Left renal cortex interstitium (tissue), 4 donors: ENCODE measurements around the gene GUCY2C. TPM values are rescaled to one million over a fixed set of nuclear protein-coding genes. Genes with fewer than 3 reads are reported as not detected.

ENCODE experiments used
- DNase-seq, 4 donors: peaks; one replicate each; pipeline ENCODE4 v3.0.0-alpha.2; 2013; ENCODE audit warnings: low read depth in 4 of 4, low spot score in 2 of 4, missing footprints in 1 of 4
- polyA plus RNA-seq, 4 donors: library from polyadenylated mRNA; unstranded; fragments of 120-200 nt; gene quantifications; one replicate each; pipeline ENCODE4 v1.2.1, GENCODE V29; 2013; ENCODE audit not compliant: insufficient read length in 4 of 4

Gene GUCY2C
- polyA plus RNA-seq, 4 donors, result 0.43 to 0.65 (median 0.54) TPM

DNA sequence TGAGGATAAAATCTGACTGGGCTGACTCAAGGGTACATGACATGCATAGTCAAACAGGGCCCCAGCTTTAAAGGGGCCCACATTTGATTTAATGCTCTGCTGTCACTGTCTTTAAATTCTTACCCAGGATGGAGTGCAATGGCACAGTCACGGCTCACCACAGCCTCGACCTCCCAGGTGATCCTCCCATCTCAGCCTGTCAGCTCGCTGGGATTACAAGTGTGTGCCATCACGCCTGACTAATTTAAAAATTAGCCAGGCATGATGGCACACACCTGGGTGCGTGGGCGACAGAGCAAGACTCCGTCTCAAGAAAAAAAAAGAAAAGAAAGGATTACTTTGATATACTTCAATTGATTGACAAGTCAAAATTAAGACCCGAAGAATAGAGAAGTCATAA is 119.5 kb downstream of the GUCY2C start:
- no peak for DNase-seq

DNA sequence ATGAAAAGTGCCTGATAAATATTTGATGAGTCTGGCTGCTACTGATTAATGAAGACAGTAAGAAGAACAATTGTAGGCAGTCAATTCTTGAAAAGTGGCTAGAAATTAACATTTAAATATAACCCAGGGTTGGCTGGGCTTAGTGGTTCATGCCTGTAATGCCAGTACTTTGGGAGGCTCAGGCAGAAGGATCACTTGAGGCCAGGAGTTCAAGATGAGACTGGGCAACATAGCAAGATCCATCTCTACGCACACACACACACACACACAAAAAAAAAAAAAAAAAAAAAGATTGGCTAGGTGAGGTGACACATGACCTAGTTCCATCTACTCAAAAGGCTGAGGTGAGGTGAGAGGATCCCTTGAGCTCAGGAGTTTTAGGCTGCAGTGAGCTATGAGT is 120.8 kb downstream of the GUCY2C start:
- no peak for DNase-seq

- no peak for DNase-seq
These were observed 123.3 kb downstream of the GUCY2C start for GRCh38 chr12:14573118-14573517.

GRCh38 chr12:14572401-14572800 is 124.0 kb downstream of the GUCY2C start:
- no peak for DNase-seq

GRCh38 chr12:14571779-14572178 is 124.6 kb downstream of the GUCY2C start:
- DNase-seq, result no peak

- no peak for DNase-seq
These were observed 126.2 kb downstream of the GUCY2C start for GRCh38 chr12:14570231-14570630.

DNA sequence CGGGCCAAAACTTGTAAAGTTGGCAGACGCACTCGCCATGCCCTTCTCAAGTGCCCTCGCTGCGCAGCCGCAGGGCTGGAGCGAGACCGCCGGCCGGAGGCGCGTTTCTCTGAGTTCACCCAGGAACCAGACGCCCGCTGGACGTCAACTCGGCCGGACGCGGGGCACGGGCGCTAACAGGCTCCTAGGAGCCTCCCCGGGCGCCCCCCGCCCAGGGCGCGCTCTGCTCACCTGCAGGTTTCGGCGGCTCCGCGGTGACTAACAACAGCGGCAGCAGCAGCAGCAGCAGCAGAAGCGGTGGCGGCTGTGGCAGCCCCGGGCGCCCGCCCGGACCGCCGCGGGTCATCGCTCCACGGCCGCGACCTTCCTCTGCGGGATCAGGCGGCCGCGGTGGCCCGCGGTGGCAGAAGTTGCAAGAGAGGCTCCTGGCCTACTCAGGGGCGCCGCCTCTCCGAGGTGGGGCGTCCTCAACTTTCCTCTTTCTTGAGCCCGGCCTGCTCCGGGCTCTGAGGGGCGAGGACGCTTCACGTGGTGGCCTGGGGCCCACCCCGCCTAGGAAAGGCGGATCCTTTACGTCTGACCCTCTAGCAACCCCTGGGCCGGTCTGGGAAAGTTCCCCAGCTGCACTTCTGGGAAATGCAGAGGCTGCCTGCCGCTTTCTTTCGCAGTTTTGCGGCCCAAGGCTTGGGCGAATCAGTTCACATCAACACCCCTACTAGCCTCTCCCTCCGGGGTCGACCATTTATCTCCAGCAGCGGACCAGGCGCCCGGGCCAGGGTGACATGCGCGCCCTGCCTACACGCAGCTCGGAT is 128.8 kb downstream of the GUCY2C start, which contains the start of gene PLBD1:
TSS of gene PLBD1 (minus strand) at position 533 of the 812 bp plus-strand sequence. CDS start at position 346, 187 bp downstream.
- DNase-seq, result peak in 3 of 4 donors; percentile 45 to 61 (median 49)

- DNase-seq, result no peak
These were observed 132.0 kb downstream of the GUCY2C start for GRCh38 chr12:14564336-14564959.

GRCh38 chr12:14563046-14563445 is 133.4 kb downstream of the GUCY2C start:
- DNase-seq, result no peak

Other genes with a start within 250 kb of the GUCY2C start
- 10 to 100 TPM; 33.9 to 48.4 (median 39.7) TPM for gene PLBD1, start 128.7 kb downstream of the GUCY2C start, polyA plus RNA-seq
- 100 to 1,000 TPM in 2 of 4 donors, 10 to 100 TPM in 2; 93.5 to 120 (median 103) TPM for gene WBP11, start 106.9 kb upstream of the GUCY2C start, polyA plus RNA-seq
- gene C12orf60, start 107.1 kb upstream of the GUCY2C start, polyA plus RNA-seq, result 1 to 10 TPM; 3.9 to 5.4 (median 4.6) TPM
- gene SMCO3, start 117.6 kb upstream of the GUCY2C start, polyA plus RNA-seq, result 1 to 10 TPM; 2.2 to 3.1 (median 2.6) TPM
- gene ART4, start 146.9 kb upstream of the GUCY2C start, polyA plus RNA-seq, result under 1 TPM; 0.07 to 0.68 (median 0.17) TPM
- gene MGP, start 189.3 kb upstream of the GUCY2C start, polyA plus RNA-seq, result 10 to 100 TPM; 29.4 to 65.6 (median 41.6) TPM
- gene ERP27, start 241.9 kb upstream of the GUCY2C start, polyA plus RNA-seq, result 10 to 100 TPM; 20.5 to 26.6 (median 25.7) TPM